ENCODE measurements around the gene CARD19.

CARD19 gene

DNA sequence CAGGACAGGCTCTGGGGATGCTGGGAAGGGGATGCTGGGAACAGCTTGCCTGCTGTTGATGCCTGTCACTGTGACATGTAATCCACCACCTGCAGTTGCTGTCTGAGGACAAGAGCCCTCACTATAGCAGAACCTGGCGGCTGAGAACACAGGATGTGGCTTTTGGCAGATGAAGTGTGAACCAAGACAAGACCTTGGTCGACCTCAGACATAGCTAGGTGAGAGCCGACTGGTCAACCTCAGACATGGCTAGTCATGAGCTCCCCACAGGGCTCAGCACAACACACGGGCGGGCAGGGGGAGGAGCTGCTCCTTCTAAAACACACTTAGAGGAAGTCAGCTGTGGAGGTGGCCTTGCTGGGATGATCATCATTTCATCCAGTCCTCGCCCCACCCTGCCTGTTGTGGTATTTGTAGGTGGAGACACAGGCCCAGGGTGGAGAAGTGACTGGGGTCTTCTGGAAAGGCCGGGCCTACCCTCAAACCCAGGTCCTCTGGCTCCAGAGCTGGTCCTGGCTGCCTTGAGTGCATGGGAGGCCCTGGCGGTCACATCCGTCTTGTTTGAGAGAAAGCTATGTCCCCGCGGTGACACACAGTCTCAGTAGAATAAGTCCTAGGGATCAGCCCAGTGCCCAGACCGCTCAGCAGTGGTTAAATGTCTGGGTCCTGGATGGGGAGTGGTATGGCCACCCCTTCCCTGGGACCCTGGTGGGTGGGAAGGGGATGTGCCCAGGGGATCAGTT, 31.5 kb upstream of the CARD19 start:
- DNase-seq (ENCODE audit: low spot score) = no peak

- peak; percentile 26 for DNase-seq (ENCODE audit: low spot score)
Observed at GRCh38 chr9:93065135-93065720, 30.8 kb upstream of the CARD19 start.

- DNase-seq (ENCODE audit: low spot score) = no peak
Observed at GRCh38 chr9:93066978-93067603, 28.9 kb upstream of the CARD19 start.

- DNase-seq (ENCODE audit: low spot score) = no peak
Observed at GRCh38 chr9:93068956-93069355, 27.1 kb upstream of the CARD19 start.

- DNase-seq (ENCODE audit: low spot score) = no peak
Observed at GRCh38 chr9:93071464-93071863, 24.6 kb upstream of the CARD19 start.

- DNase-seq (ENCODE audit: low spot score) = no peak
Observed at GRCh38 chr9:93072383-93072795, 23.6 kb upstream of the CARD19 start.

DNA sequence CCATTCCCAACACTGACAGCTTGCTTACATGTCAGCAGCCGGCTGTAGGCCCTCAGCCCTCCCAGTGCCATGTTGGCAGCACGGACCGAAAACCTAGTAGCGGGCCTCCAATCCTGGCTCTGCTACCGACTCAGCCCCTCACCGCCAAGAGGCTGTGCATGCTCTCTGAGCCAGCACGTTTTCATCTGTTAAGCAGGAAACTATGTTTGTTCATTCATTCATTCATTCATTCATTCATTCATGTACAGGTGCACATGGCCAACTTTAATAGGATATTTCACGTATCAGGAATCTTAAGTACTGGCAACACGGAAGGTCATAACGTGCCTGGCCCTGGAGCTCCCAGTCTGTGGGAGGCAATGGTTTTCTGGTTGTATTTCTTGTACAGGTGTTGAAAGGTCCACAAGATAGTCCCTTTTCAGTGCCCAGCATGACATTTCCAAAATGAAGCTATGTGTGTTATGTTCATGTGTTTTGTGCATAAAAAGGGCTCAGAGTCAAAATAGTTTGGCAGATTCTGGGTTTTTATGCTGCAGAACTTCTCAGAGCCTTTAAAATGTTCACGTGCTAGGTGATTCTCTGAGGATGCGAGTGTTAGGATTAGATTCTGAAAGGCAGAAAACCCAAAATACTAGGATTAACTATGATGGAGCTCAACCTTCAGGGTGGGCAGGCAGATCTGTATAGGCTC, 19.8 kb upstream of the CARD19 start:
- no peak for DNase-seq (ENCODE audit: low spot score)

GRCh38 chr9:93076792-93077128, 19.3 kb upstream of the CARD19 start:
- no peak for DNase-seq (ENCODE audit: low spot score)

- DNase-seq (ENCODE audit: low spot score) = no peak
Observed at GRCh38 chr9:93077367-93077766, 18.6 kb upstream of the CARD19 start.

GRCh38 chr9:93077811-93078210, 18.2 kb upstream of the CARD19 start:
- DNase-seq (ENCODE audit: low spot score) = no peak

GRCh38 chr9:93079371-93079770, 16.6 kb upstream of the CARD19 start:
- no peak for DNase-seq (ENCODE audit: low spot score)

- DNase-seq (ENCODE audit: low spot score) = no peak
Observed at GRCh38 chr9:93080406-93080805, 15.6 kb upstream of the CARD19 start.

DNA sequence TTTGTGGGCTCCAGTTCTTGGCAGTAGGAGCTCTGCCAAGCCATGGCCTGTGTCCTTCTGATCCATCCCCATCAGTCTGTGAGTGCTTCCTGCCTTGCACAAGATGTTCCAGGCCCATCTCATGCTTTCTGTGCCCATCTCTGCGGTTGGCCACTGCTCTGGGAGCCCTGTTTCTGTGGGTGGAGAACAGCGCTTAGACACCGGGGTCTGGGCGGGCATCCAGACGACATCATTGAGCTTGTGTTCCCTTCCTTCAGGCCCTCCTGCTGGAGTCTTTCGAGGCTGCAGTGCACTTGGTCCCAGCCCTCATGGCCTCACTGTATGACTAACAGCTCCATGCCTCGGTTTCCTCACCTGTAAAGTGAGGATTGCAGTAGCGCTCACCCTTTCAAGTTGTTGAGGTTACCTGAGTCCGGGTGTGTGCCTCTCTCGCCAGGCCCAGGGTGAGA, 14.9 kb upstream of the CARD19 start:
- DNase-seq (ENCODE audit: low spot score) = no peak

DNA sequence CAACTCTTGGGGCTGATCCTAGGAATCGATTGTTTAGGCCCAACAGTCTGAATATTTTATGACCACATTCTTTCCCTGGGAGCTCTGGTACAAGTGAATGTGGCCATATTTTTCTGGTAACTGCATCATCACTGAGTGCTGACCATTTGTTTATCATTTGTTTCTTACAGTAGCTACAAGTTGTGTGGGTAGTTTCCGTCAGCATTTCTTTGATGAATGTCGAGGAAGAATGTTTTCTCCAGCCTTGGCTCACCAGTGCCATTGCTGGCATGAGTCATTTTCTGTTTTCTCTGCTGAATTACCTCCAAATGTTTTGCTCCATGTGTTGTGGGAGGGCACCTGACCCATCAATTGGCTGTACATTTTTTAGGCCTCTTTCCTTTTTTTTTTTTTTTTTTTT, 14.1 kb upstream of the CARD19 start:
- DNase-seq (ENCODE audit: low spot score) = no peak

GRCh38 chr9:93082841-93083411, 13.1 kb upstream of the CARD19 start:
- no peak for DNase-seq (ENCODE audit: low spot score)

DNA sequence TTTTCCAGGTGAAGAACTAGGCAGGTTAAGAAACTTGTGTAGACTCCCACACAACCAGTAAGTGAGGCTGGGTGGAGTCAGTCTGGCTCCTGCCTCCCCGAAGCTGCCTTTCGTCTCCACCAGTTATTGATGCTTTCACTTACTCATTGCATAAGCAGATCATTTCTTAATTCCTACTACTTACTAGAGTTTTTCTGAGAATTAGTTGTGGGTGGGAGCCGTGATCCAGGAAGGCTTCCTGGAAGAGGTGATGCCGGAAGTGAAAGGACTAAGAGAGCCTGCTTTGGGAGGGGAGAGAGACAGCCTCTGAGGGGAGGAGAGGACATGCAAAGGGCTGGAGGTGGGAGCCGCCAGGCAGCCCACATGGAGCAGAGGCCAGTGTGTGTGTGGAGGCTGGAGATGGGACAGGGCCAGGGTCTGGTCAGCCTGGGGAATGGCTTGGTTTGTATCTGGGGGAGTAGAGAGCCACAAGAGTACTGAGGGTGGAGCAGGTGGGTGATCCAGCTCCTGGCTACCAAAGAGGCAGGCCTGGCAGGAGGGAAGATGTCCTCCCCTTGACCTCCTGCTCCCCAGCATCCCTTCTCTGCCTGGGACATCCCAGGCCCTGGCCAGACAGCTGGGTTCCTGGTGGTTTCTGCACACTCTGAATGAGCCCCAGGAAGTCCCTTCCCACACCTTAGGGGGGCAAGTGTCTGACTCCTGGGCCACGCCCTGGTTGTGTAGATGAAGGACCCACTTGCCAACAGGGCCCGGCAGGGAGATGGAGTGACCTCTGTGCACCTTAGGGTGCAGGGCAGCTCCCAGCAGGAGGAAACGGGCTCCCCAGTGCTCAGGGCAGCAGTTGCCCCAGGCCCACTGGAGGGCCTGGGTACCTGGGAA, 12.2 kb upstream of the CARD19 start:
- DNase-seq (ENCODE audit: low spot score) = no peak

GRCh38 chr9:93084471-93084881, 11.5 kb upstream of the CARD19 start:
- DNase-seq (ENCODE audit: low spot score) = no peak

DNA sequence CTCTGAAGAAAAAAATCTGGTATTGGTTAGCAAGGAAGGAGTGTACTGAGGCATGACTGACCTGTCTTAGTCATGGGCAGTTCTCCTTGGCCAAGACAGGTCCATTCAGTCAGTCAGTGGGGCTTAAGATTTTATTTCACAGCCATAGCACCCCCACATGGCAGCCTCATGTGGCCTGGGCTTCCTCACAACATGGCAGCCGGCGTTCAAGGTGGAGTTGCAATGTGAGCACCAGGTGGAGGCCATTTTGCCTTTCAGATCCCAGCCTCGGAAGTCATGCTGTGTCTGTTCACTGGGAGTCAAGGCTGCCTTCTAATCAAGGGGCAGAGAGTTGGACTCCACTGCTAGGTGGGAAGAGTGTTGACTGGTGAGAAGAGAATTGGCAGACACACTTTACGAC, 10.3 kb upstream of the CARD19 start:
- DNase-seq (ENCODE audit: low spot score) = no peak

DNA sequence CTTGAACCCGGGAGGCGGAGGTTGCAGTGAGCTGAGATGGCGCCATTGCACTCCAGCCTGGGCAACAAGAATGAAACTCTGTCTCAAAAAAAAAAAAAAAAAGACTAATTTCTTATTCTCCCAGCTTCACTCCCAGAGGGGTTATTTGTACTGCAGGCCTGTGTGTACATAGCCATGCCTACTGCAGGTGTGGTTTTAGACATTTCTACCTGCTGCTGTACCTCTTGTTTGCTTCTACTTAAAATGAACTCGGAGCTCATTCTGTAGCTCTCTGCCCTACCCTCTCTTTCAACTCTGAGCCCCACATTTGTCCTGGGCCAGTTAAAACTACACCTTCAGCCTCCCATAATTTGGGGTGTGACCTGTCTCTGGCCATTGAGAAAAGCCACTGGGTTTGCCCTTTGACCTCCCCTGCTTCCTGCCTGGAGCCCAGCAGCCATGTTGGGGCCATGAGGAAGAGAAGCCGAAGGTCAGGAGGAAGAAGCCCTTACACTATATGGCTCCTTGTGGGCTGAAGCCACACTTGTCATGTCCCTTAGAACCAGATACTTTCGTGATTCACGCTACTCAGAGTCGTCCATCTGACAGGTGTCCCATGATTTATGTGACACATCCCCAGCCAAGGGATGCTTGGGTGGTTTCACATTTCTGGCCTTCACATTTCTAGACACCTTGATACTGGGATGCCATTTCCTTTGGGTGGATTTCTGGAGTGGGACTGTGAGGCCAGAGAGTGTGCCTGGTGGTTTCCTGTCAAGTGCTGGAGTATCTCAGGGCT, 9.4 kb upstream of the CARD19 start:
- no peak for DNase-seq (ENCODE audit: low spot score)

- no peak for DNase-seq (ENCODE audit: low spot score)
Observed at GRCh38 chr9:93087971-93088655, 7.9 kb upstream of the CARD19 start.

Measured in putamen (tissue), 1 donor.